Endothelial cell (in vitro differentiated cells): Measurements from ENCODE around the gene LY86. TPM values are rescaled to one million over a fixed set of nuclear protein-coding genes. Genes with fewer than 3 reads are reported as not detected.

Experiments used
- DNase-seq: peaks from one replicate; pipeline ENCODE4 v3.0.0; 2021; ENCODE audit warnings: low spot score
- H3K27ac Mint-ChIP-seq: one replicate; pipeline ENCODE4 v1.8.0; 2021; ENCODE audit warnings: mixed read lengths, inconsistent platforms; ENCODE audit not compliant: unreplicated experiment
- H3K27me3 Mint-ChIP-seq: one replicate; pipeline ENCODE4 v1.8.0; 2021; ENCODE audit warnings: mild to moderate bottlenecking, moderate library complexity, mixed read lengths, inconsistent platforms; ENCODE audit not compliant: unreplicated experiment
- H3K36me3 Mint-ChIP-seq: one replicate; pipeline ENCODE4 v1.8.0; 2021; ENCODE audit warnings: mild to moderate bottlenecking, low read depth, mixed read lengths, inconsistent platforms; ENCODE audit not compliant: unreplicated experiment
- H3K4me1 Mint-ChIP-seq: one replicate; pipeline ENCODE4 v1.8.0; 2021; ENCODE audit warnings: mild to moderate bottlenecking, mixed read lengths, inconsistent platforms; ENCODE audit not compliant: unreplicated experiment
- H3K4me3 Mint-ChIP-seq: one replicate; pipeline ENCODE4 v1.8.0; 2021; ENCODE audit warnings: mild to moderate bottlenecking, mixed read lengths, inconsistent platforms; ENCODE audit not compliant: unreplicated experiment
- H3K9me3 Mint-ChIP-seq: one replicate; pipeline ENCODE4 v1.8.0; 2021; ENCODE audit warnings: mixed read lengths, inconsistent platforms; ENCODE audit not compliant: unreplicated experiment
- CTCF ChIP-seq: fragments of 200-600 bp; sonication (generic); IDR thresholded peaks from one replicate; pipeline ENCODE4 v1.5.0; 2021; ENCODE audit warnings: antibody characterized with exemption; ENCODE audit not compliant: unreplicated experiment
- total RNA-seq: library from RNA; stranded (reverse); fragmentation: NEBNext Ultra II Directional; extraction: Animal tissue kit (Norgen Biotek cat#: 25700); gene quantifications from one replicate; pipeline ENCODE4 v1.2.1, GENCODE V29; 2021; ENCODE audit not compliant: unreplicated experiment

LY86 gene
- total RNA-seq, 1 donor from 2014 or later = not detected

DNA sequence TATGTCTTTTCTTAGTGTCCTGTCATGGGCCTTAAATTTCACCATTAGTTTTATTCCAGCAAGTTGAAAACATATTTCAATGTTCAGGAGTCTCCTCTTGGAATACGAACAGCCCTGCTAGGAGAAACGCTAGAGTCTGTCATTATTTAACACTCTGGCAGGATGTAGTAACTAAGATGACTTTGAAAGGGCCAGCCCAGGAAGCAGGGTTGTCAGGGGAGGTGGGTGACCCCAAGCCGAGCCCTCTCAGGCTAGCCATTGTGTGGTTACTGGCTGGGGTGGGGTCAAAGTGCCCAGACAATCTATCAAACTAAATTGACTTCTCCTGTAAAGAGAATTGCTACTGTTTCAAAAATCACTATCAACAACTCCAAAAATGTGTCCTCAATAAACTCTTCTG, 67.8 kb downstream of the LY86 start:
- Mint-ChIP-seq H3K9me3 (no peaks in the 10 kb centered on the region), H3K36me3 (no peaks in the 10 kb centered on the region), H3K27me3 (peaks cover 5% of the 10 kb centered on the region), H3K4me1 (peaks cover 36% of the 10 kb centered on the region), H3K4me3 (no peak overlapping the region), H3K27ac (no peak overlapping the region)
- DNase-seq = no peak
- TF ChIP-seq CTCF = no peak

- Mint-ChIP-seq H3K27ac (no peak overlapping the region), H3K9me3 (no peaks in the 10 kb centered on the region), H3K27me3 (peaks cover 6% of the 10 kb centered on the region), H3K4me3 (no peak overlapping the region), H3K36me3 (no peaks in the 10 kb centered on the region), H3K4me1 (peaks cover 36% of the 10 kb centered on the region)
- DNase-seq = no peak
- TF ChIP-seq CTCF = no peak
Measured at GRCh38 chr6:6657085-6657819, 68.7 kb downstream of the LY86 start.

DNA sequence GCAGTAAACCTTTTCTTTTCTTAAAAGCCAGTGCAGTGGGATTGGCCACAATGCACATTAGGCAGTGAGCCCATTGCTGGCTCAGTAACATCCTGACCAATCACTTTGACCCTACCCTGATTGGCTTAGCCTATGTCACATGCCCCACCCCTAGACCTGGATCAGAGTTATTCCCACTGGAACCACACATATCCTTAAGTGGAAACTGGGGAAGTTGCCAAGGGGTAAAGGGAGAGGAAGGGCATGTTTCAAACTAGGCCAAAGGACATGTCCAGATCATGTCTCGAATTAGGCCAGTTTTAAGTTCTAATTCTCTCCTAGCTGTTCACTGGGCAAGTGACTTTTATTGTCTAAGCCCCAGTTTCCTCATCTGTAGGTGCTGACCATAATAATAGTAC, 69.3 kb downstream of the LY86 start:
- H3K27me3 Mint-ChIP-seq = peaks cover 3% of the 10 kb centered on the region
- H3K4me1 Mint-ChIP-seq = peaks cover 32% of the 10 kb centered on the region
- no peaks in the 10 kb centered on the region for H3K9me3 Mint-ChIP-seq
- DNase-seq = no peak
- no peak for TF ChIP-seq CTCF
- H3K4me3 Mint-ChIP-seq = no peak overlapping the region
- no peaks in the 10 kb centered on the region for H3K36me3 Mint-ChIP-seq
- H3K27ac Mint-ChIP-seq = no peak overlapping the region

DNA sequence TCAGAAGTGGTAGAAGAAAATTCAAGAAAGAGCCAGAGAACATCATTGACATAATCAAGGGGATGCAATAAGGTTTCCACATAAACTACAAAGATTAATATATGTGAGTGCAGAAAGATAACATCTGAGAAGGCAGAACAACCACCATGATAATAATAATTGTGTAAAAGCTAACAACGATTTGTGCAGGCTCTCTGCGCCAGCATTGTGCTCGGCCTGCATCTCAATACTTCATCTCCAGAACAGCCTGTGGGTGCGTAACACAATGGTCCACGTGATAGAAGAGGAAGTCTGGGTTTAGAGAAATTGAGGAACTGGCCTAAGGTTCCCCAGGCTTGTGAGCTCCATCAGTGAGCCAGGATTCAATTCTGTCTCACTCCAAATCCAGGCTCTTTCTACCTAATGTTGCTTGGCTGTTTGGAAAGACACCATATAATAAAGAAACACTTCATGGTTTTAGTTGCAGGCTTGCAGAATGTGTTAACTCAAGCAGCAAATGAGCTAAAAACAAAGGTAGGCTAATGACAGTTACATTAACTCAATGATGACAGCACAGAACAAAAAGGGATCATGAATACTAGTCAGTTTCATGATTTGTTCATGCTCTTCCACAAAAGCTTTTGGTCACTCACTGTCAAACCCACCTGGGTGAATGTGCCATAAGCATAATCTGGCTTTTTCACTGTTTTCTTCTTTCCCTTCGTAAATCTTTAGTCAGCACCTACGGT, 71.2 kb downstream of the LY86 start:
- H3K9me3 Mint-ChIP-seq = no peaks in the 10 kb centered on the region
- H3K36me3 Mint-ChIP-seq = no peaks in the 10 kb centered on the region
- H3K4me1 Mint-ChIP-seq = peaks cover 23% of the 10 kb centered on the region

More for the DNA sequence above, 71.2 kb downstream of the LY86 start:
- TF ChIP-seq CTCF = no peak
- Mint-ChIP-seq H3K27ac (no peak overlapping the region), H3K27me3 (peaks cover 3% of the 10 kb centered on the region), H3K4me3 (no peak overlapping the region)
- no peak for DNase-seq
